ENCODE data around the gene CACNA1I.

Gene CACNA1I

GRCh38 chr22:39705386-39705785, 134.8 kb downstream of the CACNA1I start:
- DNase-seq, result no peak

GRCh38 chr22:39706376-39707140, 136.0 kb downstream of the CACNA1I start:
- DNase-seq, result no peak

GRCh38 chr22:39707351-39707750, 136.8 kb downstream of the CACNA1I start:
- no peak for DNase-seq

- no peak for DNase-seq
Observed at GRCh38 chr22:39707816-39708215, 137.3 kb downstream of the CACNA1I start.

GRCh38 chr22:39710380-39711150, 140.0 kb downstream of the CACNA1I start:
- DNase-seq, result no peak

- no peak for DNase-seq
Observed at GRCh38 chr22:39712081-39712480, 141.5 kb downstream of the CACNA1I start.

GRCh38 chr22:39712751-39713525, 142.4 kb downstream of the CACNA1I start:
- no peak for DNase-seq

- DNase-seq, result no peak
Observed at GRCh38 chr22:39713799-39714290, 143.3 kb downstream of the CACNA1I start.

GRCh38 chr22:39714321-39714720, 143.8 kb downstream of the CACNA1I start:
- DNase-seq, result no peak

GRCh38 chr22:39715778-39716495, 145.4 kb downstream of the CACNA1I start:
- DNase-seq, result no peak

- no peak for DNase-seq
Observed at GRCh38 chr22:39716534-39716933, 146.0 kb downstream of the CACNA1I start.

- no peak for DNase-seq
Observed at GRCh38 chr22:39717099-39717498, 146.5 kb downstream of the CACNA1I start.

- no peak for DNase-seq
Observed at GRCh38 chr22:39718206-39718605, 147.7 kb downstream of the CACNA1I start.

GRCh38 chr22:39718921-39719475, 148.4 kb downstream of the CACNA1I start:
- no peak for DNase-seq

GRCh38 chr22:39719559-39720450, 149.3 kb downstream of the CACNA1I start:
- no peak for DNase-seq

- no peak for DNase-seq
Observed at GRCh38 chr22:39721206-39722031, 150.9 kb downstream of the CACNA1I start.

- DNase-seq, result no peak
Observed at GRCh38 chr22:39722032-39722325, 151.4 kb downstream of the CACNA1I start.

- no peak for DNase-seq
Observed at GRCh38 chr22:39722501-39722900, 151.9 kb downstream of the CACNA1I start.

GRCh38 chr22:39723463-39723862, 152.9 kb downstream of the CACNA1I start:
- DNase-seq, result no peak

GRCh38 chr22:39723899-39724351, 153.4 kb downstream of the CACNA1I start:
- no peak for DNase-seq
